Ramos (cell line): ENCODE results near the gene UNC5C.

Source experiments
- in situ Hi-C: fragments of 300-500 bp; cut with MboI; formaldehyde crosslinking; loops from one replicate; pipeline ENCODE4 v1.14.3; 2022; ENCODE audit warnings: low sequenced_read_pairs; ENCODE audit not compliant: unreplicated experiment

UNC5C gene

GRCh38 chr4:95548738-95549245, at the start of gene UNC5C:
Gene UNC5C, minus strand, starts transcription at chr4:95548973.
- in situ Hi-C loops, result no loop called here

- in situ Hi-C loops, result no loop called here
These were observed 47.9 kb upstream of the UNC5C start for GRCh38 chr4:95596676-95597075.

DNA sequence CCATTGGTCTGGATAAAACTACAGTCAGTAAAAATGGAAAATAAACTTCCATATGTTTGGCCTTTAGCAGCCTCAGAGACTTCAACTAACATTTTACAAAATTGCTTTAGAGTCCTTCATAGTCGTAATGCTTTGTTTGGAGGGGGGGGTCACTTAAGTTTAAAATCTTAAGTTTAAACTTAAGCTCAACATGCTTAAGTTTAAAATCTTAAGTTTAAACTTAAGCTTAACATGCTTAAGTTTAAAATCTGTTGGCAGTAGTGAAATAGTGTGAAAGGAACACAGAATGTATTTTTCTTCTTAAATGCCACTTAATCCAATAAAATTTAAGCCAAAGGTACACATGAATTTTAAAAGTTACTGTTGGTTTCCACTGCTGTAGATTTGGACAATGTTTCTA, 45.9 kb upstream of the UNC5C start:
- in situ Hi-C loops, result no loop called here

- in situ Hi-C loops, result no loop called here
These were observed 45.2 kb upstream of the UNC5C start for GRCh38 chr4:95594013-95594412.

- in situ Hi-C loops, result no loop called here
These were observed 42.5 kb upstream of the UNC5C start for GRCh38 chr4:95591278-95591677.

GRCh38 chr4:95590615-95591014, 41.8 kb upstream of the UNC5C start:
- in situ Hi-C loops, result no loop called here

DNA sequence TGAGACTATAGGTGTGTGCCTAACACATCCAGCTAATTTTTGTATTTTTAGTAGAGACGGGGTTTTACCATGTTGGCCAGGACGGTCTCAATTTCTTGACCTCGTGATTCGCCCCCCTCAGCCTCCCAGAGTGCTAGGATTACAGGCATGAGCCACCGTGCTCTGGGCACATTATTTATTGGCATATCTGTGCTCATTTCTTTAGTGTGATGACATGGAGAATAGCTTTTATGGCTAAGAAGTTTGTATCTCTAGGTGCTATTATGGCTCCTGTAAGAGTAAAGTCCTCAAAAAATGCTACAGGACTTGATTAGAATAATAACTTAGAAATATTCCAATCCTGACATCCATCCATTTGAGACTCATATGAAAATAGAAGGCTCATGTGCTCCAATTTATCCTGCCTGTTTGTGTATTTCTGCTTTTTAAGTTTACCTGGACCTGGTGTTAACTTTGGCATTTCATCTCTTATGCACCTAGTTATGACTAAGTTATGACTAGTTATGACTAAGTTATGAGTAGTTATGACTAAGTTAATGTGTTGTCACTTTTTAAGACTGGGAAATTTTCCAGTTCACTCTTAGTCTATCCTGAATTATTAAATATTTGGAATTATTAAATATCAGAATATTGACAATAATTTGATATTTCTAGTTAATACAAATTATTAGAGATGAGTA, 36.4 kb upstream of the UNC5C start:
- in situ Hi-C loops, result no loop called here

DNA sequence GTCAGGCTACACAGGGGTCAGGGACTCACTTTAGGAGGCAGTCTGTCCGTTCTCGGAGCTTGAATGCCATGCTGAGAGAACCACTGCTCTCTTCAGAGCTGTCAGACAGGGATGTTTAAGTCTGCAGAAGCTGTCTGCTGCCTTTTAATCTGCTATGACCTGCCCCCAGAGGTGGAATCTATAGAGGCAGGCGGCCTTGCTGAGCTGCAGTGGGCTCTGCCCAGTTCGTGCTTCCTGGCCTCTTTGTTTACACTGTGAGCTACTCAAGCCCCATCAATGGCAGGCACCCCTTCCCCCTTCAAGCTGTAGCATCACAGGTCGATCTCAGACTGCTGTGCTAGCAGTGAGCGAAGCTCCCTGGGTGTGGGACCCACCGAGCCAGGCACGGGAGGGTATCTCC, 31.5 kb upstream of the UNC5C start:
- in situ Hi-C loops, result no loop called here

DNA sequence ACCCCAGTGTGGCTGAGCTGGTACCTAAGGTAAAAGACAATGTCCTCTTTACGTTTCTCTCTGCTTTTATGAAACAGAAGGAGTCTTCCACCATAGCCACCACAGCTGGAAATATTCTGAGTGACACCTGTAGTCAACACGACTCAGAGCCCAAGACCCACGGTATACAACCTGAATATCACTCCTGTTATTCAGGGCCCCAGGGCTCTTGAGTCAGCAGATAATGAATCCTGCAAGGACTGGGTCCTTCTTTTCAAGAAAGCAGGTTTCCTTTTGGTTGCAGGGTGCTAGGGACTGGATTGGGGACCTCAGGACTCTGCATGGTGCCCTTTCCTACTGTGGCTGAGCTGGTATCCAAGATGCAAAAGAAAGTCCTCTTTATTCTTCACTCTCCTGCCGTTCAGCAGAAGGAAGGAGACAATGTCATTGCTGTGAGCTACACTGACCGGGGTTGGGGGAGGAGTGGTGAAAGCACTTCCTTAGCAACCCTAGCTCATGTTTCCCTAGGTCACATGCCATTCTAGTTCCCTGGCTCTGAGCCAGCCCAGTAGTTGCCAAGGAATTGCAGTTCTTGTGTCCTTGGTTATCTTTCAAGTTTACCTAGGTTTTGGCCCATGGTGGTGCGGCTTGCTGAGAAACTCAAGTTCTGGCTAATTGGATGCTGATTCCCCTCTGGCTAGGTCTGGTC, 23.7 kb upstream of the UNC5C start:
- in situ Hi-C loops, result no loop called here

GRCh38 chr4:95571577-95571976, 22.8 kb upstream of the UNC5C start:
- in situ Hi-C loops, result no loop called here

DNA sequence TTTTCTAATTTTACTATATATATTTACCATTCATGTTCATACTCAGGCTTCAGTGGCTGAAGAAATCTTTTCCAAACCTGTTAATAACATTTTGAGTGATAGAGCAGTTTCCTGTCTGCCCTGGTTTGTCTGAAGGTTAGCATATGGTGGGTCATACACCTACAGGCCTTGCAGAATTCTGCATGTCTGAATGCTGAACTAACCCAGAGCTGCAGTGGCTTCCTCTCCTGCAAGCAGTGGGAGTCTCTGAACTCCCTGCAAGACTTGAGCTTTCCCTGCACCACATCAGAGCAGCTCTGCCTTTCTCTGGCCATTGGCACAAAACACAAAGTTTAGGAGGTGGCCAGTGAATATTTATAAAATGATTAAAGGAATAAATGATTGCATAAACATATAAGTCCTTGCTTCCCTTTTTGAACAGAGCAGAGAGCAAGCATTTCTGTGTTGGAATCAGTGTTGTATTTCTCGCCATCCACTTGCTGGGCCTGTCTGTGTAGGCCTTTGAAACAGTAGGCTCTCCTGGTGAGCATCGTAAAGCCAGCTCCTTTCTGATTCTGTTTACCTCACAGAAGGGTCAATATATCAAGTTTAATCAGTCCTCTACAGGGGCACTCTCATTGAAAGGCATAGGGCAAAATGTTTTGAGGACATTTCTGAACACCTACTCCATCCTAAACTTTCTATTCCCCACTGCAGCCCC, 15.0 kb upstream of the UNC5C start:
- in situ Hi-C loops, result no loop called here

- in situ Hi-C loops, result no loop called here
These were observed 12.0 kb upstream of the UNC5C start for GRCh38 chr4:95560774-95561173.

- in situ Hi-C loops, result no loop called here
These were observed 7.6 kb upstream of the UNC5C start for GRCh38 chr4:95556207-95556859.

GRCh38 chr4:95552942-95553550, 4.3 kb upstream of the UNC5C start:
- in situ Hi-C loops, result no loop called here

DNA sequence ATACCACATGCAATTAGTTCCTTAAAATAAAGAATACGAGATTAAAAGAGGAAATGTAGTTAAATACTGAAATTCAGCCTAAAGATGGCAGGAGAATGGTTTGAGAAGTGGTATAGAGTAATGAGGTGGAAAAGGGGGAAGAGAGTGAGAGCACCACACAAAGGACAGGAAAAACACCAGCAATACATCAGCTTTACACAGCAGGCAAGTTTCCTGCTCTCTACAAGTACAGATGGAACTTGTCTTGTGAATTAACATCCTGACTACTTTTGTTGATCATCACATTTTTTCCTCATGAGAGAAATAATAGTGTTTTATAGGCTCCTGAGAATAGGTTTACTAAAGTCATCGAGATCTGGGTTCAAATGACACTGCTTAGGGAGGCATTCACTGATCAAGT, 2.9 kb upstream of the UNC5C start:
- in situ Hi-C loops, result no loop called here

DNA sequence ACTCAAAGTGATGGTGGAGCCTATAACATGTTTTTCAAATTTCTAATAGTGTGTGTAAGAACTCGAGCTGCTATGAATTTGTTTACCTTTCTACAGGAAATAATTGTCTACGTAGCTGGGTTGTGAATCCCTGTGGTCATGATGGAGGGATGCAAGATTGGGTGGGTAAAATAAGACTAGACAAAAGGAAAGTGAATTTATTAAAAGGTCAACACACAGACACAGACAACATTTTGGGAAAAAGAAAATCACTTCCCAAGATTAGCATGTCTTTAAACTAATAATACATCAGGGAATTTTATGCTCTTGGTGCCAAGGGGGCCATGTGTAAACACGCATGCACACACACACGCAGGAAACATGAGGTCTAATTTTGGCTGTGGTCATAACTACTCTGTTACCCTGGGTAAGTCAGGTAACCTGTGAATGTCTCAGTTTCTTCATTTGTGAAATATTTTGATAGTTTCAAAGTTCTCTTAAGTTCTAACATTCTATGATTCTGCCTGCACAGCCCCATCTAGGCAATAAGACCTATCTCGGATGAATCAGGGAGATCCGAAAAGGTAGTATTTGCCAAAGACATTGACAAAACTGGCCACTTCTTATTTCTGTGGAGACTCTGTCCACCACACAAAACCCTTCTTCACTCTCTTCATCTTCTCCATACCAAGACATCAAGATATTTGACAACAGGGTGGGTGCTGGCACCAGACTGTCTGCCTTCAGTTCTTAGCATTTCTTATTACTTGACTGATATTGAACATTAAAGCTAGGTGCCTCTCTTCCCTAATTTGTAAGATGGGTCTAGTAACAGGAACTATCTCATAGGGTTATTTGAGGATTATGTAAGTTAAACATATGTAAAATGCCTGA, 1.6 kb upstream of the UNC5C start:
- in situ Hi-C loops, result no loop called here

GRCh38 chr4:95549246-95550114, 707 bp upstream of the UNC5C start:
- in situ Hi-C loops, result no loop called here

GRCh38 chr4:95547715-95548471, 880 bp downstream of the UNC5C start:
- in situ Hi-C loops, result no loop called here
